A549 treated with Mapracorat at 1 μM for 4 hours (cell line): ENCODE data around the gene RNF4. TPM values are rescaled to one million over a fixed set of nuclear protein-coding genes. Genes with fewer than 3 reads are reported as not detected.

Source experiments
- total RNA-seq: library from RNA; stranded (reverse); fragments of 200-300 nt; extraction: Qiagen RNA extraction; gene quantifications from 5 replicates; pipeline ENCODE4 v1.2.3, GENCODE V29; 2022

RNF4 gene, protein sequence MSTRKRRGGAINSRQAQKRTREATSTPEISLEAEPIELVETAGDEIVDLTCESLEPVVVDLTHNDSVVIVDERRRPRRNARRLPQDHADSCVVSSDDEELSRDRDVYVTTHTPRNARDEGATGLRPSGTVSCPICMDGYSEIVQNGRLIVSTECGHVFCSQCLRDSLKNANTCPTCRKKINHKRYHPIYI
- total RNA-seq, result 59.8 to 75.0 TPM (median 62.0 TPM) in 5 replicates

GRCh38 chr4:2468456-2469191 is at the start of gene RNF4:
Gene RNF4 (plus strand): TSS chr4:2469106. CDS start chr4:2490494, 21,388 bp downstream.

GRCh38 chr4:2536193-2537010 is 67.5 kb downstream of the RNF4 start, which contains the start of gene FAM193A:
Gene FAM193A (plus strand): TSS chr4:2536647. CDS start chr4:2536916, 269 bp downstream.

Other genes starting within 250 kb of the RNF4 start
- gene HAUS3, start 227.0 kb upstream of the RNF4 start, total RNA-seq, result 6.6 to 8.0 TPM (median 7.4 TPM) in 5 replicates
- gene POLN, start 227.0 kb upstream of the RNF4 start, total RNA-seq, result 0.33 to 1.8 TPM (median 0.64 TPM) in 5 replicates
- gene MXD4, start 207.0 kb upstream of the RNF4 start, total RNA-seq, result 15.4 to 22.0 TPM (median 20.9 TPM) in 5 replicates
- gene ZFYVE28, start 50.5 kb upstream of the RNF4 start, total RNA-seq, result 2.4 to 3.2 TPM (median 2.5 TPM) in 5 replicates
- 0.08 to 0.22 TPM (median 0.22 TPM) in 3 of 5 replicates, not detected in the others for gene CFAP99, start 50.2 kb upstream of the RNF4 start, total RNA-seq
- gene FAM193A, start 67.5 kb downstream of the RNF4 start, total RNA-seq, result 7.5 to 8.9 TPM (median 8.6 TPM) in 5 replicates